Stimulated activated CD4-positive, alpha-beta T cell treated with anti-CD3 and anti-CD28 coated beads, Interleukin-4, amount 100 ng/mL, for 1 hour (primary cell): ENCODE results near the gene PDE9A.
"Not testable (repeated sequence)": the region's sequence is repeated elsewhere in the genome, so short reads cannot be mapped to it uniquely, and the experiment has no call there.

Experiments
- DNase-seq: peaks from one replicate; pipeline ENCODE4 v3.0.0-alpha.2; 2020

PDE9A gene

GRCh38 chr21:42653231-42654061, at the start of gene PDE9A:
Gene PDE9A, plus strand, starts transcription at chr21:42653621. Its CDS starts 194 bp downstream, at chr21:42653815.
- DNase-seq, result peak; percentile 47

GRCh38 chr21:42607102-42607501, 46.3 kb upstream of the PDE9A start:
- no peak for DNase-seq

- DNase-seq, result no peak
Measured at GRCh38 chr21:42607525-42608102, 45.8 kb upstream of the PDE9A start.

- DNase-seq, result no peak
Measured at GRCh38 chr21:42608446-42608845, 45.0 kb upstream of the PDE9A start.

- DNase-seq, result peak; percentile 48
Measured at GRCh38 chr21:42609811-42610210, 43.6 kb upstream of the PDE9A start.

- no peak for DNase-seq
Measured at GRCh38 chr21:42611852-42612251, 41.6 kb upstream of the PDE9A start.

- no peak for DNase-seq
Measured at GRCh38 chr21:42612390-42612789, 41.0 kb upstream of the PDE9A start.

- DNase-seq, result no peak
Measured at GRCh38 chr21:42613756-42614155, 39.7 kb upstream of the PDE9A start.

- DNase-seq, result peak; percentile 23
Measured at GRCh38 chr21:42614396-42614795, 39.0 kb upstream of the PDE9A start.

- peak; percentile 51 for DNase-seq
Measured at GRCh38 chr21:42614811-42615351, 38.5 kb upstream of the PDE9A start.

- not testable (repeated sequence) for DNase-seq
Measured at GRCh38 chr21:42615377-42615776, 38.0 kb upstream of the PDE9A start.

GRCh38 chr21:42615924-42616323, 37.5 kb upstream of the PDE9A start:
- DNase-seq, result no peak

GRCh38 chr21:42616446-42616845, 37.0 kb upstream of the PDE9A start:
- peak; percentile 27 for DNase-seq

- no peak for DNase-seq
Measured at GRCh38 chr21:42616941-42617340, 36.5 kb upstream of the PDE9A start.

GRCh38 chr21:42617486-42617885, 35.9 kb upstream of the PDE9A start:
- DNase-seq, result no peak

GRCh38 chr21:42618707-42619102, 34.7 kb upstream of the PDE9A start:
- no peak for DNase-seq

- no peak for DNase-seq
Measured at GRCh38 chr21:42619166-42619565, 34.3 kb upstream of the PDE9A start.

- no peak for DNase-seq
Measured at GRCh38 chr21:42619841-42620240, 33.6 kb upstream of the PDE9A start.

- DNase-seq, result no peak
Measured at GRCh38 chr21:42621166-42621818, 32.1 kb upstream of the PDE9A start.

GRCh38 chr21:42621819-42622177, 31.6 kb upstream of the PDE9A start:
- no peak for DNase-seq

- no peak for DNase-seq
Measured at GRCh38 chr21:42622284-42622683, 31.1 kb upstream of the PDE9A start.

GRCh38 chr21:42623694-42624093, 29.7 kb upstream of the PDE9A start:
- no peak for DNase-seq

- DNase-seq, result no peak
Measured at GRCh38 chr21:42624095-42624790, 29.2 kb upstream of the PDE9A start.
